H9 (cell line): Measurements from ENCODE around the gene PRSS38. TPM values are rescaled to one million over a fixed set of nuclear protein-coding genes. Genes with fewer than 3 reads are reported as not detected.

ENCODE experiments used
- DNase-seq: peaks from one replicate; pipeline ENCODE4 v3.0.0-alpha.2; 2017
- H2AFZ ChIP-seq: one replicate; pipeline ENCODE4 v1.6.1; 2013; ENCODE audit warnings: mild to moderate bottlenecking, low read length, control low read depth, moderate library complexity
- H2AK5ac ChIP-seq: 2 replicates; pipeline ENCODE4 v1.6.1; 2013; ENCODE audit warnings: low read length, control low read depth, mixed read lengths; ENCODE audit not compliant: insufficient read length
- H2BK120ac ChIP-seq: one replicate; pipeline ENCODE4 v1.6.1; 2013; ENCODE audit warnings: low read depth, mild to moderate bottlenecking, low read length, control low read depth, inconsistent platforms; ENCODE audit not compliant: poor library complexity, severe bottlenecking
- H2BK12ac ChIP-seq: 2 replicates; pipeline ENCODE4 v1.6.1; 2013; ENCODE audit warnings: low read length, control low read depth, mixed read lengths, low read depth; ENCODE audit not compliant: insufficient read length
- H2BK15ac ChIP-seq: 2 replicates; pipeline ENCODE4 v1.6.1; 2013; ENCODE audit warnings: low read depth, low read length, control low read depth
- H2BK20ac ChIP-seq: one replicate; pipeline ENCODE4 v1.6.1; 2013; ENCODE audit warnings: low read depth, mild to moderate bottlenecking, low read length, control low read depth, inconsistent platforms; ENCODE audit not compliant: poor library complexity, severe bottlenecking
- H2BK5ac ChIP-seq: 2 replicates; pipeline ENCODE4 v1.6.1; 2013; ENCODE audit warnings: low read length, control low read depth, mixed read lengths; ENCODE audit not compliant: insufficient read length
- H3K14ac ChIP-seq: 2 replicates; pipeline ENCODE4 v1.6.1; 2013; ENCODE audit warnings: low read length, control low read depth; ENCODE audit not compliant: insufficient read depth
- H3K18ac ChIP-seq: 2 replicates; pipeline ENCODE4 v1.6.1; 2013; ENCODE audit warnings: low read depth, mild to moderate bottlenecking, mixed read lengths, low read length, control low read depth; ENCODE audit not compliant: insufficient read length
- H3K23ac ChIP-seq: 2 replicates; pipeline ENCODE4 v1.6.1; 2013; ENCODE audit warnings: low read length, control low read depth, mixed read lengths, low read depth; ENCODE audit not compliant: insufficient read length
- H3K23me2 ChIP-seq: 2 replicates; pipeline ENCODE4 v1.6.1; 2013; ENCODE audit warnings: low read depth, mild to moderate bottlenecking, mixed read lengths, low read length, control low read depth; ENCODE audit not compliant: insufficient read length, poor library complexity, severe bottlenecking
- H3K27ac ChIP-seq: 2 replicates; pipeline ENCODE4 v1.5.1; 2013; ENCODE audit warnings: low read length, control low read depth, mixed read lengths, low read depth; ENCODE audit not compliant: insufficient read length
- H3K27me3 ChIP-seq: 2 replicates; pipeline ENCODE4 v1.6.1; 2013; ENCODE audit warnings: low read length, control low read depth, inconsistent platforms; ENCODE audit not compliant: insufficient read depth
- H3K4ac ChIP-seq: 2 replicates; pipeline ENCODE4 v1.6.1; 2013; ENCODE audit warnings: low read depth, mild to moderate bottlenecking, control low read depth, inconsistent platforms, low read length, moderate library complexity
- H3K4me1 ChIP-seq: 2 replicates; pipeline ENCODE4 v1.6.1; 2013; ENCODE audit warnings: low read length, control low read depth, inconsistent platforms; ENCODE audit not compliant: insufficient read depth
- H3K4me2 ChIP-seq: 2 replicates; pipeline ENCODE4 v1.6.1; 2013; ENCODE audit warnings: low read length, control low read depth, mixed read lengths; ENCODE audit not compliant: insufficient read length, insufficient read depth
- H3K56ac ChIP-seq: 2 replicates; pipeline ENCODE4 v1.6.1; 2013; ENCODE audit warnings: low read depth, mild to moderate bottlenecking, mixed read lengths, low read length, control low read depth; ENCODE audit not compliant: insufficient read length
- H3K79me1 ChIP-seq: 2 replicates; pipeline ENCODE4 v1.6.1; 2013; ENCODE audit warnings: low read depth, mild to moderate bottlenecking, moderate library complexity, low read length, control low read depth, inconsistent platforms; ENCODE audit not compliant: insufficient read depth, poor library complexity, severe bottlenecking
- H3K79me2 ChIP-seq: 2 replicates; pipeline ENCODE4 v1.6.1; 2013; ENCODE audit warnings: low read length, control low read depth, inconsistent platforms; ENCODE audit not compliant: insufficient read depth
- H3K9ac ChIP-seq: 2 replicates; pipeline ENCODE4 v1.6.1; 2013; ENCODE audit warnings: low read length, control low read depth, mixed read lengths; ENCODE audit not compliant: insufficient read length; ENCODE audit errors: extremely low read depth
- H3K9me3 ChIP-seq: one replicate; pipeline ENCODE4 v1.6.1; 2013; ENCODE audit warnings: low read depth, low read length, inconsistent platforms; ENCODE audit not compliant: control insufficient read depth
- H3T11ph ChIP-seq: one replicate; pipeline ENCODE4 v1.6.1; 2013; ENCODE audit warnings: mild to moderate bottlenecking, low read length, control low read depth, inconsistent platforms
- H4K20me1 ChIP-seq: one replicate; pipeline ENCODE4 v1.6.1; 2013; ENCODE audit not compliant: control insufficient read depth, insufficient read length, insufficient read depth
- H4K5ac ChIP-seq: 2 replicates; pipeline ENCODE4 v1.6.1; 2013; ENCODE audit warnings: low read depth, mild to moderate bottlenecking, mixed read lengths, low read length, control low read depth; ENCODE audit not compliant: insufficient read length
- H4K8ac ChIP-seq: replicated peaks from 2 replicates; pipeline ENCODE4 v1.6.1; 2013; ENCODE audit warnings: low read length, control low read depth, mixed read lengths, low read depth; ENCODE audit not compliant: insufficient read length
- H4K91ac ChIP-seq: 2 replicates; pipeline ENCODE4 v1.6.1; 2013; ENCODE audit warnings: low read depth, mild to moderate bottlenecking, moderate library complexity, mixed read lengths, low read length, control low read depth; ENCODE audit not compliant: insufficient read length
- H3K27ac Mint-ChIP-seq, 3 experiments: 2 replicates in 2 of 3; 3 replicates in 1 of 3; pipeline ENCODE4 v1.8.0; 2020 to 2021; ENCODE audit warnings: mixed read lengths in 3 of 3, mild to moderate bottlenecking in 1 of 3, moderate library complexity in 1 of 3
- H3K27me3 Mint-ChIP-seq: 2 replicates; pipeline ENCODE4 v1.8.0; 2021; ENCODE audit warnings: low read depth, mild to moderate bottlenecking, moderate library complexity, mixed read lengths
- H3K36me3 Mint-ChIP-seq, 3 experiments: 2 replicates in 2 of 3; 3 replicates in 1 of 3; pipeline ENCODE4 v1.8.0; 2020 to 2021; ENCODE audit warnings: low read depth in 3 of 3, mixed read lengths in 3 of 3; ENCODE audit not compliant: insufficient read depth in 1 of 3
- H3K4me1 Mint-ChIP-seq, 2 experiments: 2 replicates each; pipeline ENCODE4 v1.8.0; 2020; ENCODE audit warnings: mixed read lengths in 2 of 2
- H3K4me3 Mint-ChIP-seq, 2 experiments: 2 replicates in 1 of 2; 3 replicates in 1 of 2; pipeline ENCODE4 v1.8.0; 2020 to 2021; ENCODE audit warnings: mild to moderate bottlenecking in 2 of 2, mixed read lengths in 2 of 2, moderate library complexity in 1 of 2
- H3K9me3 Mint-ChIP-seq, 2 experiments: 2 replicates in 1 of 2; 3 replicates in 1 of 2; pipeline ENCODE4 v1.8.0; 2020; ENCODE audit warnings: mild to moderate bottlenecking in 2 of 2, mixed read lengths in 2 of 2, moderate library complexity in 1 of 2
- total RNA-seq: library from RNA; stranded (reverse); gene quantifications from 2 replicates; pipeline ENCODE4 v1.2.1, GENCODE V29; 2021
- TF ChIP-seq, protein P1 (sequence below): fragments of 200-600 bp; sonication (generic); conservative IDR thresholded peaks from 3 replicates; pipeline ENCODE4 v1.8.0; 2021; ENCODE audit warnings: antibody characterized with exemption, mild to moderate bottlenecking

Gene PRSS38
- total RNA-seq, 1 experiment from 2014 or later: not detected

DNA sequence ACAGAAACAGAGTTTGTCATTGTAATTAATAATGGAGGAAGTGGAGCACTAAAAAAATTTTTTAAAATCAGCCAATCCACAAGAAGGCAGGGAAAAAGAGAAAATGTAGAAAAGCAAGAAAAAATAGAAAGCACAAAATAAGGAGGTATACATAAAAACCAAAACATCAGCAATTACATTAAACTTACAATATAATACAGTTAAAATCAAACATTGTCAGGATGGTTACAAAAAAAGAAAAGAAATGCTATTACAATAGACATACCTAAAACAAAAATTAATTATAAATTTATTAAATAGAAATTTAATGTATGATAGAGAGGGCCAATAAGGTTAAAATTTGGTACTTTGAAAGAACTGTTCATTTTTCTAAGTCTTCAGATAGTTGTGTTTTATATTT is 38.7 kb downstream of the PRSS38 start:
- DNase-seq: no peak
- Mint-ChIP-seq H3K4me3 (no peak overlapping the region), H3K27ac (no peak overlapping the region), H3K9me3 (peaks cover under 1 to 3% of the 10 kb centered on the region in 2 experiments; a peak in 3 of 5 replicates), H3K4me1 (no peaks in the 10 kb centered on the region), H3K36me3 (peaks cover 0 to 3% (median 0%) of the 10 kb centered on the region in 3 experiments; a peak in 2 of 7 replicates), H3K27me3 (peaks cover 5% of the 10 kb centered on the region)
- Histone ChIP-seq H3T11ph (no peak overlapping the region), H3K4ac (no peak overlapping the region), H2BK120ac (no peak overlapping the region), H2BK12ac (no peak overlapping the region), H4K20me1 (no peaks in the 10 kb centered on the region), H4K5ac (no peak overlapping the region), H2BK5ac (no peak overlapping the region), H3K79me1 (no peaks in the 10 kb centered on the region), H3K23me2 (no peaks in the 10 kb centered on the region), H2BK15ac (no peak overlapping the region), H3K9me3 (no peaks in the 10 kb centered on the region), H3K4me2 (no peak overlapping the region), H3K4me1 (no peaks in the 10 kb centered on the region), H3K9ac (no peak overlapping the region), H3K14ac (no peak overlapping the region), H3K79me2 (no peaks in the 10 kb centered on the region), H4K91ac (no peak overlapping the region), H3K27ac (no peak overlapping the region), H3K23ac (no peak overlapping the region), H4K8ac (no peak overlapping the region), H2AFZ (no peak overlapping the region), H2AK5ac (no peak overlapping the region), H3K18ac (no peak overlapping the region), H3K27me3 (no peaks in the 10 kb centered on the region), H3K56ac (no peak overlapping the region), H2BK20ac (no peak overlapping the region)
- TF ChIP-seq, protein P1, sequence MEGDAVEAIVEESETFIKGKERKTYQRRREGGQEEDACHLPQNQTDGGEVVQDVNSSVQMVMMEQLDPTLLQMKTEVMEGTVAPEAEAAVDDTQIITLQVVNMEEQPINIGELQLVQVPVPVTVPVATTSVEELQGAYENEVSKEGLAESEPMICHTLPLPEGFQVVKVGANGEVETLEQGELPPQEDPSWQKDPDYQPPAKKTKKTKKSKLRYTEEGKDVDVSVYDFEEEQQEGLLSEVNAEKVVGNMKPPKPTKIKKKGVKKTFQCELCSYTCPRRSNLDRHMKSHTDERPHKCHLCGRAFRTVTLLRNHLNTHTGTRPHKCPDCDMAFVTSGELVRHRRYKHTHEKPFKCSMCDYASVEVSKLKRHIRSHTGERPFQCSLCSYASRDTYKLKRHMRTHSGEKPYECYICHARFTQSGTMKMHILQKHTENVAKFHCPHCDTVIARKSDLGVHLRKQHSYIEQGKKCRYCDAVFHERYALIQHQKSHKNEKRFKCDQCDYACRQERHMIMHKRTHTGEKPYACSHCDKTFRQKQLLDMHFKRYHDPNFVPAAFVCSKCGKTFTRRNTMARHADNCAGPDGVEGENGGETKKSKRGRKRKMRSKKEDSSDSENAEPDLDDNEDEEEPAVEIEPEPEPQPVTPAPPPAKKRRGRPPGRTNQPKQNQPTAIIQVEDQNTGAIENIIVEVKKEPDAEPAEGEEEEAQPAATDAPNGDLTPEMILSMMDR: no peak
